ENCODE data around the gene PPARD. TPM values are rescaled to one million over a fixed set of nuclear protein-coding genes. Genes with fewer than 3 reads are reported as not detected.

PPARD gene
- total RNA-seq, 2 donors from 2014 or later, result 6.0 to 11.2 TPM

- no peak for TF ChIP-seq POLR2A (IDR thresholded peaks at IDR 0.05)
- TF ChIP-seq CTCF (IDR thresholded peaks at IDR 0.05), result no peak
- Histone ChIP-seq H3K36me3 (replicated peaks in 1 of 2; ENCODE audit: insufficient read depth in 1 of 2, low read depth in 2 of 2) (no peaks in the 10 kb centered on the region), H3K4me1 (peaks cover 6% of the 10 kb centered on the region), H3K27ac (peak overlapping the region in 2 of 4 donors; percentile 23 to 51), H3K27me3 (no peaks in the 10 kb centered on the region), H3K9me3 (no peaks in the 10 kb centered on the region), H3K4me3 (no peak overlapping the region)
- intact Hi-C loops (cut with DNase I), result no loop called here
- peak; percentile 22 for ATAC-seq
- peak in 1 of 4 donors; percentile 58 for DNase-seq
- WGBS, 2 donors, result 77 to 82% methylated on average over 9 of the region's 9 CpGs
Observed at GRCh38 chr6:35370785-35371493, 28.6 kb downstream of the PPARD start.

DNA sequence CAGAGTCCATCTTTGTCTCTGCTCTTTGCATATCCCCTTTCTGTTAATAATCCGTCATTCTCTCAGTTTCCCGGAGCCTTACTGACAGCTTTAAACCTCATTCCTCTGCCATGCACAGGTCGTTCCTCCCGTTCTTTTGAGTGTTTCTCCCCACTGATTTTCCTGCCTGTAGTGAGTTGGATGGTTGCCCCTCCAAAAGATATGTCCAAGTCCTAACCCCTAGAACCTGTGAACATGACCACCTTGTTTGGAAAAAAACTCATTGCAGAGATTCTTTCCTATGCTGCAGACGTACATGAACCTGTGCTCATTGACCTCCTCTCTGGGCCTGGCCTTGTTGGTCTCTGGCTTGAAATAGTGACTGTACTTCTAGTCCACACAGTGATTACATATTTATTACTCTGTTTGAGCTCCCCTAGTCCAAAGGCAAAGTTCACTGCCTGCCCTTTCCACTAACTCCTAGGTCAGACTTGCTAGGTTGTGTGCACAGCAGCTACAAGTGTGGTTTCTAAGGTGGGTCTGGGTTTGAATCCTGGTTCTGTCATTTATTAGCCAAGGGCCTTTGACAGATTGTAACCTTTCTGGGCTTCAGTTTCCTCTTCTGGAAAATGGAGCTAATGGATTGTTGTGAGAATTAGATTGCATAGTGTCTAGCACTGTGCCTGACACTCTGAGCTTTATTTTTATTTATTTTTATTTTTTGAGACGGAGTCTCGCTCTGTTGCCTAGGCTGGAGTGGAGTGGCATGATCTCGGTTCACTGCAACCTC is 29.3 kb downstream of the PPARD start:
- H3K4me3 ChIP-seq, result no peak overlapping the region
- no peaks in the 10 kb centered on the region for H3K9me3 ChIP-seq
- 84 to 95% methylated on average over 8 of the region's 8 CpGs for WGBS, 2 donors
- no peaks in the 10 kb centered on the region for H3K27me3 ChIP-seq
- intact Hi-C loops (cut with DNase I), result no loop called here
- ATAC-seq, result no peak
- TF ChIP-seq POLR2A (IDR thresholded peaks at IDR 0.05) (no peak), CTCF (IDR thresholded peaks at IDR 0.05) (no peak)
- peaks cover 6% of the 10 kb centered on the region for H3K4me1 ChIP-seq
- peak overlapping the region in 1 of 4 donors; percentile 6 for H3K27ac ChIP-seq
- no peaks in the 10 kb centered on the region for H3K36me3 ChIP-seq (replicated peaks in 1 of 2; ENCODE audit: insufficient read depth in 1 of 2, low read depth in 2 of 2)
- DNase-seq, result no peak

GRCh38 chr6:35372633-35373032 is 30.3 kb downstream of the PPARD start:
- ATAC-seq (no peak), DNase-seq (no peak)
- H3K9me3 ChIP-seq, result no peaks in the 10 kb centered on the region
- no peak overlapping the region for H3K27ac ChIP-seq
- no peaks in the 10 kb centered on the region for H3K27me3 ChIP-seq
- H3K36me3 ChIP-seq (replicated peaks in 1 of 2; ENCODE audit: insufficient read depth in 1 of 2, low read depth in 2 of 2), result no peaks in the 10 kb centered on the region
- TF ChIP-seq CTCF (IDR thresholded peaks at IDR 0.05) (no peak), POLR2A (IDR thresholded peaks at IDR 0.05) (no peak)
- intact Hi-C loops (cut with DNase I), result no loop called here
- peaks cover 6% of the 10 kb centered on the region for H3K4me1 ChIP-seq
- H3K4me3 ChIP-seq, result no peak overlapping the region

- intact Hi-C loops (cut with DNase I), result no loop called here
- H3K27me3 ChIP-seq, result no peaks in the 10 kb centered on the region
- H3K27ac ChIP-seq, result no peak overlapping the region
- TF ChIP-seq POLR2A (IDR thresholded peaks at IDR 0.05), result no peak
- TF ChIP-seq CTCF (IDR thresholded peaks at IDR 0.05), result no peak
- H3K4me3 ChIP-seq, result no peak overlapping the region
- ATAC-seq (no peak), DNase-seq (no peak)
- no peaks in the 10 kb centered on the region for H3K9me3 ChIP-seq
- no peaks in the 10 kb centered on the region for H3K4me1 ChIP-seq
- H3K36me3 ChIP-seq (replicated peaks in 1 of 2; ENCODE audit: insufficient read depth in 1 of 2, low read depth in 2 of 2), result no peaks in the 10 kb centered on the region
- 71 to 90% methylated on average over 2 of the region's 2 CpGs for WGBS, 2 donors
Observed at GRCh38 chr6:35376281-35376680, 33.9 kb downstream of the PPARD start.
